GM18517 (cell line): ENCODE measurements around the gene VBP1.
A peak's percentile ranks its signal among the peaks of the same experiment; 100 is the strongest.
"Not testable (repeated sequence)": the region's sequence is repeated elsewhere in the genome, so short reads cannot be mapped to it uniquely, and the experiment has no call there.

ENCODE experiments used
- ATAC-seq: cut with Tn5 transposase; IDR thresholded peaks from one replicate; pipeline ENCODE4 v1.9.1; 2021; ENCODE audit warnings: mild to moderate bottlenecking, moderate library complexity; ENCODE audit not compliant: unreplicated experiment

The VBP1 gene

GRCh38 chrX:155216179-155216939 is at the start of gene VBP1:
TSS of gene VBP1 (plus strand) at chrX:155216460. CDS start at chrX:155216483, 23 bp downstream.
- peak; percentile 96 for ATAC-seq

GRCh38 chrX:155169881-155170280 is 46.4 kb upstream of the VBP1 start:
- ATAC-seq: no peak

- no peak for ATAC-seq
Measured at GRCh38 chrX:155179346-155179997, 36.8 kb upstream of the VBP1 start.

- ATAC-seq: no peak
Measured at GRCh38 chrX:155188786-155189185, 27.5 kb upstream of the VBP1 start.

- no peak for ATAC-seq
Measured at GRCh38 chrX:155211208-155211607, 5.1 kb upstream of the VBP1 start.

- ATAC-seq: no peak
Measured at GRCh38 chrX:155213731-155214130, 2.5 kb upstream of the VBP1 start.

GRCh38 chrX:155215443-155216178 is 649 bp upstream of the VBP1 start:
- peak; percentile 31 for ATAC-seq

- peak; percentile 21 for ATAC-seq
Measured at GRCh38 chrX:155216940-155217440, 730 bp downstream of the VBP1 start.

GRCh38 chrX:155218777-155219176 is 2.5 kb downstream of the VBP1 start:
- no peak for ATAC-seq

GRCh38 chrX:155221351-155221750 is 5.1 kb downstream of the VBP1 start:
- no peak for ATAC-seq

GRCh38 chrX:155223746-155224145 is 7.5 kb downstream of the VBP1 start:
- ATAC-seq: not testable (repeated sequence)

- no peak for ATAC-seq
Measured at GRCh38 chrX:155225774-155226173, 9.5 kb downstream of the VBP1 start.

GRCh38 chrX:155231163-155231562 is 14.9 kb downstream of the VBP1 start:
- ATAC-seq: peak; percentile 86

- no peak for ATAC-seq
Measured at GRCh38 chrX:155235891-155236290, 19.6 kb downstream of the VBP1 start.

GRCh38 chrX:155237719-155238118 is 21.5 kb downstream of the VBP1 start:
- no peak for ATAC-seq

- ATAC-seq: no peak
Measured at GRCh38 chrX:155242300-155242699, 26.0 kb downstream of the VBP1 start.

- no peak for ATAC-seq
Measured at GRCh38 chrX:155246748-155247147, 30.5 kb downstream of the VBP1 start.

GRCh38 chrX:155247497-155247896 is 31.2 kb downstream of the VBP1 start:
- no peak for ATAC-seq

- no peak for ATAC-seq
Measured at GRCh38 chrX:155251391-155251790, 35.1 kb downstream of the VBP1 start.

GRCh38 chrX:155259752-155260151 is 43.5 kb downstream of the VBP1 start:
- no peak for ATAC-seq

- peak; percentile 34 for ATAC-seq
Measured at GRCh38 chrX:155262970-155263754, 46.9 kb downstream of the VBP1 start.
